ENCODE measurements around the gene RAI1. TPM values are rescaled to one million over a fixed set of nuclear protein-coding genes. Genes with fewer than 3 reads are reported as not detected.

Gene RAI1
- total RNA-seq, 1 experiment from 2014 or later = 86.3 TPM

- no peaks in the 10 kb centered on the region for H3K9me3 ChIP-seq (ENCODE audit: insufficient read depth, low read depth)
- H4K20me1 ChIP-seq (ENCODE audit: insufficient read depth) = peaks cover 87% of the 10 kb centered on the region
- no peak overlapping the region for H3K4me3 ChIP-seq
- BruUV-seq (replicated peaks) = no TSS peak
- ChIA-PET POLR2A (ENCODE audit: unreplicated experiment) (interaction anchor here (0.6 kb wide), 1 partner anchor 9 kb away, joined by 4 read pairs; no protein-coding TSS in a partner anchor), CTCF (no interaction called here)
- H3K27ac ChIP-seq = 0 out of 2 replicates have a peak overlapping the region, but pooled peaks have one; percentile 14
- intact Hi-C loops (cut with micrococcal nuclease; ENCODE audit: unreplicated experiment) = no loop called here
- TF ChIP-seq CTCF (conservative IDR thresholded peaks at IDR 0.05) = no peak
- no peak for TF ChIP-seq EZH2 (IDR thresholded peaks at IDR 0.05; ENCODE audit: low read depth)
- H3K27me3 ChIP-seq (ENCODE audit: insufficient read depth, low read depth) = no peaks in the 10 kb centered on the region
- no peak for DNase-seq
- H3K9me2 ChIP-seq (ENCODE audit: insufficient read depth) = no peaks in the 10 kb centered on the region
- peaks cover 71% of the 10 kb centered on the region for H3K4me1 ChIP-seq (replicated peaks; ENCODE audit: insufficient read depth)
- H3K79me2 ChIP-seq (ENCODE audit: low read depth) = peaks cover 97% of the 10 kb centered on the region
- H2AFZ ChIP-seq = no peak overlapping the region
- H3K4me2 ChIP-seq = peak overlapping the region; percentile 18; the same call in 1 of the 2 replicates
- H3F3A ChIP-seq (ENCODE audit: insufficient read depth, low read depth) = peaks cover 62% of the 10 kb centered on the region
- H3K36me3 ChIP-seq (ENCODE audit: low read depth) = peaks cover 35% of the 10 kb centered on the region
These were observed 150.2 kb downstream of the RAI1 start for GRCh38 chr17:17831208-17832031.

- no peaks in the 10 kb centered on the region for H3K27me3 ChIP-seq (ENCODE audit: insufficient read depth, low read depth)
- no TSS peak for BruUV-seq (replicated peaks)
- H3K4me2 ChIP-seq = 0 out of 2 replicates have a peak overlapping the region, but pooled peaks have one; percentile 5
- peaks cover 35% of the 10 kb centered on the region for H3K36me3 ChIP-seq (ENCODE audit: low read depth)
- H3K79me2 ChIP-seq (ENCODE audit: low read depth) = peaks cover 96% of the 10 kb centered on the region
- no peak overlapping the region for H3K27ac ChIP-seq
- no peak overlapping the region for H3K4me3 ChIP-seq
- H3K9me2 ChIP-seq (ENCODE audit: insufficient read depth) = no peaks in the 10 kb centered on the region
- peaks cover 65% of the 10 kb centered on the region for H3K4me1 ChIP-seq (replicated peaks; ENCODE audit: insufficient read depth)
- no peak for TF ChIP-seq EZH2 (IDR thresholded peaks at IDR 0.05; ENCODE audit: low read depth)
- no peak for TF ChIP-seq CTCF (conservative IDR thresholded peaks at IDR 0.05)
- intact Hi-C loops (cut with micrococcal nuclease; ENCODE audit: unreplicated experiment) = no loop called here
- DNase-seq = no peak
- no peaks in the 10 kb centered on the region for H3K9me3 ChIP-seq (ENCODE audit: insufficient read depth, low read depth)
- H3F3A ChIP-seq (ENCODE audit: insufficient read depth, low read depth) = peaks cover 58% of the 10 kb centered on the region
- POLR2A ChIA-PET (ENCODE audit: unreplicated experiment) = interaction anchor here (0.6 kb wide), 1 partner anchor 9 kb away, joined by 4 read pairs; no protein-coding TSS in a partner anchor
- CTCF ChIA-PET = no interaction called here
- H4K20me1 ChIP-seq (ENCODE audit: insufficient read depth) = peaks cover 83% of the 10 kb centered on the region
- no peak overlapping the region for H2AFZ ChIP-seq
These were observed 150.7 kb downstream of the RAI1 start for GRCh38 chr17:17832032-17832363.

GRCh38 chr17:17833658-17834357, 152.6 kb downstream of the RAI1 start:
- Histone ChIP-seq H3K4me1 (replicated peaks; ENCODE audit: insufficient read depth) (peaks cover 65% of the 10 kb centered on the region), H3K9me2 (ENCODE audit: insufficient read depth) (no peaks in the 10 kb centered on the region), H3K27me3 (ENCODE audit: insufficient read depth, low read depth) (no peaks in the 10 kb centered on the region), H2AFZ (no peak overlapping the region), H3K4me3 (peak overlapping the region; percentile 61; the same call in 1 of the 2 replicates), H3K27ac (peak overlapping the region; percentile 23; the same call in 1 of the 2 replicates), H3K79me2 (ENCODE audit: low read depth) (peaks cover 88% of the 10 kb centered on the region), H3K9me3 (ENCODE audit: insufficient read depth, low read depth) (no peaks in the 10 kb centered on the region), H3K4me2 (peak overlapping the region; percentile 94), H4K20me1 (ENCODE audit: insufficient read depth) (peaks cover 65% of the 10 kb centered on the region), H3K36me3 (ENCODE audit: low read depth) (peaks cover 35% of the 10 kb centered on the region), H3F3A (ENCODE audit: insufficient read depth, low read depth) (peaks cover 58% of the 10 kb centered on the region)
- no TSS peak for BruUV-seq (replicated peaks)
- TF ChIP-seq CTCF (conservative IDR thresholded peaks at IDR 0.05) (no peak), EZH2 (IDR thresholded peaks at IDR 0.05; ENCODE audit: low read depth) (no peak)
- CTCF ChIA-PET = interaction anchor here (0.5 kb wide), 1 partner anchor 250 kb away, joined by 3 read pairs; no protein-coding TSS in a partner anchor
- DNase-seq = no peak
- intact Hi-C loops (cut with micrococcal nuclease; ENCODE audit: unreplicated experiment) = no loop called here
- POLR2A ChIA-PET (ENCODE audit: unreplicated experiment) = interaction anchor here (0.5 to 0.7 kb wide), 2 partner anchors 140 to 295 kb away, joined by 3 to 5 read pairs; no protein-coding TSS in a partner anchor

All from PC-9 (cell line).